SU-DHL-6 (cell line): ENCODE measurements around the gene SYVN1.

Experiments
- H2AFZ ChIP-seq: fragments of 200-600 bp; sonication (generic); 2 replicates; pipeline ENCODE4 v1.6.1; 2014; ENCODE audit warnings: low read depth, mild to moderate bottlenecking, moderate library complexity, mixed read lengths, antibody characterized with exemption, low read length; ENCODE audit not compliant: severe bottlenecking
- H3F3A ChIP-seq: fragments of 200-600 bp; shearing (Covaris generic); 2 replicates; pipeline ENCODE4 v1.6.0; 2016; ENCODE audit warnings: antibody characterized with exemption, mild to moderate bottlenecking; ENCODE audit not compliant: insufficient read depth
- H3K27ac ChIP-seq: fragments of 200-600 bp; sonication (generic); 2 replicates; pipeline ENCODE4 v1.5.1; 2016; ENCODE audit warnings: low read depth, mild to moderate bottlenecking, low read length, moderate library complexity, mixed read lengths
- H3K27me3 ChIP-seq: fragments of 200-600 bp; sonication (generic), shearing (Covaris generic); 2 replicates; pipeline ENCODE4 v1.6.0; 2014; ENCODE audit warnings: mild to moderate bottlenecking, low read length
- H3K36me3 ChIP-seq: fragments of 200-600 bp; sonication (generic); 2 replicates; pipeline ENCODE4 v1.6.1; 2014; ENCODE audit warnings: mild to moderate bottlenecking, low read length, mixed read lengths
- H3K4me2 ChIP-seq: fragments of 300-600, 200-600 bp; shearing (Covaris generic), sonication (generic); 2 replicates; pipeline ENCODE4 v1.6.0; 2014; ENCODE audit warnings: low read length, low read depth, mild to moderate bottlenecking; ENCODE audit not compliant: poor library complexity, severe bottlenecking
- H3K4me3 ChIP-seq: fragments of 200-600 bp; sonication (generic); 2 replicates; pipeline ENCODE4 v1.5.1; 2014; ENCODE audit warnings: antibody characterized with exemption, low read length, mild to moderate bottlenecking, mixed read lengths; ENCODE audit not compliant: insufficient read depth, poor library complexity, severe bottlenecking
- H3K79me2 ChIP-seq: fragments of 200-600 bp; sonication (generic); 2 replicates; pipeline ENCODE4 v1.6.1; 2014; ENCODE audit warnings: mild to moderate bottlenecking, low read length, moderate library complexity; ENCODE audit not compliant: insufficient read depth
- H3K9ac ChIP-seq: fragments of 200-600 bp; sonication (generic); 2 replicates; pipeline ENCODE4 v1.7.0; 2014; ENCODE audit warnings: mild to moderate bottlenecking, low read length
- H3K9me2 ChIP-seq: fragments of 200-600 bp; sonication (generic); replicated peaks from 2 replicates; pipeline ENCODE4 v1.6.1; 2014; ENCODE audit warnings: low read length; ENCODE audit not compliant: insufficient read depth
- H3K9me3 ChIP-seq: fragments of 200-600 bp; sonication (generic); 2 replicates; pipeline ENCODE4 v1.6.1; 2014; ENCODE audit warnings: low read length, mixed read lengths; ENCODE audit not compliant: insufficient read depth
- H4K20me1 ChIP-seq: fragments of 200-600 bp; sonication (generic); 2 replicates; pipeline ENCODE4 v1.6.1; 2014; ENCODE audit warnings: low read depth, mild to moderate bottlenecking, antibody characterized with exemption, low read length, moderate library complexity, mixed read lengths
- EZH2phosphoT487 ChIP-seq: fragments of 200-600 bp; sonication (generic), shearing (Covaris generic); conservative IDR thresholded peaks from 2 replicates; pipeline ENCODE4 v1.6.1; 2018; ENCODE audit warnings: mild to moderate bottlenecking, antibody characterized with exemption, low read length, moderate library complexity, mixed read lengths
- TF ChIP-seq, protein P1 (sequence below): fragments of 200-600 bp; sonication (generic); IDR thresholded peaks from one replicate; pipeline ENCODE4 v1.5.1; 2017; ENCODE audit warnings: antibody characterized with exemption, mild to moderate bottlenecking, low read length, moderate library complexity; ENCODE audit not compliant: insufficient read depth, poor library complexity, severe bottlenecking

The SYVN1 gene

DNA sequence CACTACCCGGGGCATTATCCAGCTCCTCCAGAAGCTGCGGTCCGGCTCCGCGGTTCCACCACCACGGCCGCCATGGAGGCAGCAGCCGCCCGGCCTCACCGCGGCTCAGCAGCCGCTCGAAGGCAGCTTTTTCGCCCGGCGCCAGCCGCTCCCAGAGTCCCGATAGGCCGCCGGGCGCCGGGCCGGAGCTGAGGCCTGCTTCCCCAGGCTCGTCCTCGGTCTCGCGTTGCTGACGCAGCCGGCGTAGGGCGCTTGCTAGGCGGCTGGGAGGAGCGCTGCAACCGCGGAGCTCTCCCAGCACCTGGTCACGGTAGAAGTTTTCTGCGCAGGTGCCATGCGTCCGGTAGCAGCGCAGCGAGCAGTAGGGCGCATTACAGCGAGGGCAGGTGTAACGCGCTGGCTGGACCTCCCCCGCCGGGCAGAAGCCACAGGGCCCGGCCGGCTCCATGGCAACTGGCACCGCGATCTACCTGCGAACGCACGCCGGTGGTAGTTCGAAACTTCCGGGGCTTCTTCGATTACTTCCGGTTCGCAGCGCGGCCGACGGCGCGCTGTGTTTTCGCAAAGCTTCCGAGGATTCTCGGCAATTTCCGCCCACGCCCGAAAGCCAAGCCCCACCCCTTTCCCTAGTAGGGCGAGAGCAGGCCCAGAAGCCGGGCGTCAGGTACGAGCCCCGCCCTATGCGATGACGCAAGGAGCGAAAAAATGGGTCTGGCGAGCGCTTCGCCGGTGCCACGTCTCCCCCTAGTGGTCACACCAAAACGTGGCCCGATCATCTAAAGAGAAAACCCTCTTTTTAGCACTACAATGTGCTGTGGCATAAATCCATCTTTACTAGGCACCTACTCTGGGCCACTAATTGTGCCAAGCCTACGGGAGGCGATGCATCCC is 16.9 kb downstream of the SYVN1 start, which contains the start of gene ZNHIT2:
Gene ZNHIT2, minus strand, starts transcription at position 496 of the 891 bp plus-strand sequence. Its CDS starts 48 bp downstream, at position 448.
- H2AFZ ChIP-seq: no peak within 1 kb of the TSS
- H3F3A ChIP-seq: peaks cover 52% of the 10 kb centered on the region
- TF ChIP-seq, protein P1, sequence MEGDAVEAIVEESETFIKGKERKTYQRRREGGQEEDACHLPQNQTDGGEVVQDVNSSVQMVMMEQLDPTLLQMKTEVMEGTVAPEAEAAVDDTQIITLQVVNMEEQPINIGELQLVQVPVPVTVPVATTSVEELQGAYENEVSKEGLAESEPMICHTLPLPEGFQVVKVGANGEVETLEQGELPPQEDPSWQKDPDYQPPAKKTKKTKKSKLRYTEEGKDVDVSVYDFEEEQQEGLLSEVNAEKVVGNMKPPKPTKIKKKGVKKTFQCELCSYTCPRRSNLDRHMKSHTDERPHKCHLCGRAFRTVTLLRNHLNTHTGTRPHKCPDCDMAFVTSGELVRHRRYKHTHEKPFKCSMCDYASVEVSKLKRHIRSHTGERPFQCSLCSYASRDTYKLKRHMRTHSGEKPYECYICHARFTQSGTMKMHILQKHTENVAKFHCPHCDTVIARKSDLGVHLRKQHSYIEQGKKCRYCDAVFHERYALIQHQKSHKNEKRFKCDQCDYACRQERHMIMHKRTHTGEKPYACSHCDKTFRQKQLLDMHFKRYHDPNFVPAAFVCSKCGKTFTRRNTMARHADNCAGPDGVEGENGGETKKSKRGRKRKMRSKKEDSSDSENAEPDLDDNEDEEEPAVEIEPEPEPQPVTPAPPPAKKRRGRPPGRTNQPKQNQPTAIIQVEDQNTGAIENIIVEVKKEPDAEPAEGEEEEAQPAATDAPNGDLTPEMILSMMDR: peak; percentile 92
- no peak for TF ChIP-seq EZH2phosphoT487
- peak within 1 kb of the TSS; percentile 88 for H3K27ac ChIP-seq
- H3K36me3 ChIP-seq: peaks cover 13% of the 10 kb centered on the region; the same call in 1 of the 2 replicates
- H3K9me2 ChIP-seq: no peaks in the 10 kb centered on the region
- H3K9ac ChIP-seq: peak within 1 kb of the TSS; percentile 86
- H3K4me3 ChIP-seq: peak within 1 kb of the TSS; percentile 62
- H3K9me3 ChIP-seq: no peaks in the 10 kb centered on the region
- no peaks in the 10 kb centered on the region for H3K27me3 ChIP-seq
- H4K20me1 ChIP-seq: no peaks in the 10 kb centered on the region
- H3K4me2 ChIP-seq: peak within 1 kb of the TSS; percentile 83
- H3K79me2 ChIP-seq: peaks cover 25% of the 10 kb centered on the region

DNA sequence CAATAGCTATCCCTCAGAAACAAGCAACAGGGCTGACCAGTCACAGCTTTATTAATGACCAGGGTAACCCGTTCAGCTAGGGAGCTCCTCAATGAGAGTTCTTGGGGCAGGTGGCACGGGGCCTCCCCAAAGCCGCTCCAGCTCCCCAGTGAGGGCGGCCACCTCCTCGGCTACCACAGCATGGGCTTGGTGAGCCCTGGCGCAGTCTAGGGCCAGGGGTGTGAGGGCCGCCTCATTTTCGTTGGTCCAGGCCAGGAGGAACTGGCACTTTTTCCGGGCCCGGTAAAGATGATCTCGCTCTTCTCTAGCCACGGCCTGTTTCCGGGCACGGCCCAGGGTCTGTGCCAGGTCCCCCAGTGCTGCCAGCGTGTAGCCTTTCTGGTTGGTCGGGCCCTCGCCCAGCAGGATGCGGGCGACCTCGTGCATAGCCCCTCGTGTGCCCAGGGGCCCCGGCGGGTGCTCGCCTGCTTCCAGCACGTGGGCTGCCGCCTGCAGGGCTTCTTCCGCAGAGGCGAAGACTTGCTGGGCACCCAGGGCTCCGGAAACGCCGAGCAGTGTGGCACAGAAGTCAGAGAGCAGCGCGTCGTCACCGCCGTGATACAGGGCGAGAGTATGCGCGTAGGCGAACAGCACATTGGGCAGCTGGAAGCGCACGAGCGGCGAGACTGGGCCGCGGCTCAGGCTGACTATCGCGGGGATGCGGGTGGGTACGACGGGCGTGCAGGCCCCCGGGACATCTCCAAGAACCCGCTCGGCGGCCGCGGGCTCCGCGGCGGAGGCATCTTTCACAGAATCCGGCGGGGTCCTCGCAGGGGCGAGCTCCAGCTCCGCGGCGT is 17.7 kb downstream of the SYVN1 start:
- peak overlapping the region; percentile 88 for H3K27ac ChIP-seq
- peaks cover 19% of the 10 kb centered on the region for H3K79me2 ChIP-seq
- H3K27me3 ChIP-seq: no peaks in the 10 kb centered on the region
- no peak overlapping the region for H2AFZ ChIP-seq
- peak overlapping the region; percentile 86 for H3K9ac ChIP-seq
- no peaks in the 10 kb centered on the region for H4K20me1 ChIP-seq
- H3K9me3 ChIP-seq: no peaks in the 10 kb centered on the region
- H3K9me2 ChIP-seq: no peaks in the 10 kb centered on the region
- TF ChIP-seq EZH2phosphoT487: no peak
- TF ChIP-seq, protein P1: no peak
- H3K4me2 ChIP-seq: peak overlapping the region; percentile 83
- H3F3A ChIP-seq: peaks cover 52% of the 10 kb centered on the region
- peaks cover 13% of the 10 kb centered on the region; the same call in 1 of the 2 replicates for H3K36me3 ChIP-seq
- H3K4me3 ChIP-seq: peak overlapping the region; percentile 62

DNA sequence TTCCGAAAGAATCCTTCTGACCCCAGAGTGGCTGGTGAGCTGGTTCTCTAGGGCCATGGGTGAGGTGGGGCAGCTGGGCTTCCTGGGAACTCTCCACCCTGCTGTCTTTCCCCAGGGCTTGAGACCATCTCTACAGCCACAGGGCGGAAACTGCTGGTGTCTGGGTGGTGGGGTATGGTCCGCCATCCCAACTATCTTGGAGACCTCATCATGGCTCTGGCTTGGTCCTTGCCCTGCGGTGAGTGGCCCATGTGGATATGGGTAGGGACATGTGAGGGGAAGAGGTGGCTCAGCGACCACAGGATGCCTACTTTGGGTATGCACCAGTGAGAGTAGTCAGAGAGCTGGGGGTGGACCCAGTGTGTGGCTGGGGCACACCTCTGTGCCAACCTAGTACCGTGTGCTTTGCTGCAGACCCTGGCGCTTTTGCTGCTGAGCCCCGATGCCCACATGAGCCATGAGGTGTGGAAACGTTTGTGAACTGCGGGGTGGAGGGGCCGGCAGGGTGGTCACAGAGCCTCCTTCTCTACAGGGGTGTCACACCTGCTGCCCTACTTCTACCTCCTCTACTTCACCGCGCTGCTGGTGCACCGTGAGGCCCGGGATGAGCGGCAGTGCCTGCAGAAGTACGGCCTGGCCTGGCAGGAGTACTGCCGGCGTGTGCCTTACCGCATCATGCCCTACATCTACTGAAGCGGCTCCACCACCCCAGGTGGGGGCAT is 18.8 kb downstream of the SYVN1 start:
- no peaks in the 10 kb centered on the region for H4K20me1 ChIP-seq
- TF ChIP-seq, protein P1: no peak
- no peak for TF ChIP-seq EZH2phosphoT487
- H3K79me2 ChIP-seq: peaks cover 9% of the 10 kb centered on the region
- H3K9me3 ChIP-seq: no peaks in the 10 kb centered on the region
- H3F3A ChIP-seq: peaks cover 43% of the 10 kb centered on the region
- no peak overlapping the region for H3K27ac ChIP-seq
- H3K4me2 ChIP-seq: peak overlapping the region; percentile 83
- peaks cover 6% of the 10 kb centered on the region; the same call in 1 of the 2 replicates for H3K36me3 ChIP-seq
- H3K4me3 ChIP-seq: no peak overlapping the region
- H3K27me3 ChIP-seq: no peaks in the 10 kb centered on the region
- H3K9me2 ChIP-seq: no peaks in the 10 kb centered on the region
- H3K9ac ChIP-seq: no peak overlapping the region
- H2AFZ ChIP-seq: no peak overlapping the region
